Cardiac fibroblast (primary cell): Measurements from ENCODE around the gene SLC6A12.

Experiments
- DNase-seq, 2 donors: peaks; one replicate each; pipeline versions ENCODE4 v3.0.0 to v3.0.0-alpha.2; 2010; ENCODE audit warnings: low read depth in 2 of 2
- H3K4me3 ChIP-seq, 2 donors: replicated peaks in 1 of 2; 1 replicate in 1 of 2; 2 replicates in 1 of 2; pipeline ENCODE4 v1.5.1; 2011; ENCODE audit warnings: low read depth in 2 of 2, low read length in 2 of 2, mild to moderate bottlenecking in 2 of 2, moderate library complexity in 1 of 2
- CTCF ChIP-seq: IDR thresholded peaks from one replicate; pipeline ENCODE4 v1.5.1; 2011; ENCODE audit warnings: low read depth, mild to moderate bottlenecking, low read length, inconsistent platforms

The SLC6A12 gene

GRCh38 chr12:207804-208203, 6.2 kb downstream of the SLC6A12 start:
- DNase-seq = no peak
- no peak overlapping the region for H3K4me3 ChIP-seq
- TF ChIP-seq CTCF = no peak

GRCh38 chr12:206746-207440, 7.1 kb downstream of the SLC6A12 start:
- no peak for DNase-seq
- no peak overlapping the region for H3K4me3 ChIP-seq
- no peak for TF ChIP-seq CTCF

GRCh38 chr12:205026-205425, 8.9 kb downstream of the SLC6A12 start:
- DNase-seq = no peak
- no peak for TF ChIP-seq CTCF
- no peak overlapping the region for H3K4me3 ChIP-seq

GRCh38 chr12:204261-204678, 9.7 kb downstream of the SLC6A12 start:
- DNase-seq = no peak
- no peak for TF ChIP-seq CTCF
- H3K4me3 ChIP-seq = no peak overlapping the region

GRCh38 chr12:203462-204260, 10.3 kb downstream of the SLC6A12 start:
- peak overlapping the region; percentile 21 to 26 for H3K4me3 ChIP-seq
- peak in 1 of 2 donors; percentile 17 for DNase-seq
- no peak for TF ChIP-seq CTCF

- no peak for DNase-seq
- TF ChIP-seq CTCF = no peak
- no peak overlapping the region for H3K4me3 ChIP-seq
Observed at GRCh38 chr12:203074-203461, 10.9 kb downstream of the SLC6A12 start.
